ENCODE results near the gene GRIN3B. TPM values are rescaled to one million over a fixed set of nuclear protein-coding genes. Genes with fewer than 3 reads are reported as not detected.

Gene GRIN3B
- total and polyA plus RNA-seq, 9 donors, result 0.11 to 0.58 (median 0.30) TPM; not detected in 1

DNA sequence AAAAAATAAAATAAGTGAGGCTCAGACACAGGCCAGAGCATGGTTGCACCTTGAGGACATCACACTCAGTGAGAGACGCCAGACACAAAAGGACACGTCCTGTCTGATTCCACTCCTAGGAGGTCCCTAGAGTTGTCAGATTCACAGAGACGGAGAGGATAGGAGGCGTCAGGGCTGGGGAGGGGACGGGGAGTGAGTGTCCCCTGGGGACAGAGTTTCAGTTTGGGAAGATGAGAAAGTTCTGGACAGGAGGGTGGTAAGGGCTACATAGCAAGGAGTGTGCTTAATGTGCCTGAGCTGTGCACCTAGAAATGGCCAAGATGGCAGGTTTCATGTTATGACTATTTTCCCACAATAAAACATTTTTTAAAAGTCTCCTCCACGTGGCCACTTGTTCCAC is 2.2 kb upstream of the GRIN3B start:
- no peak for DNase-seq

GRCh38 chr19:999379-999719 is 870 bp upstream of the GRIN3B start:
- Histone ChIP-seq H3K36me3 (ENCODE audit: control insufficient read depth, insufficient read depth, low read length) (peaks cover 6% of the 10 kb centered on the region), H3K4me3 (ENCODE audit: low read length) (no peak overlapping the region), H3K27me3 (ENCODE audit: control insufficient read depth, insufficient read depth, low read length) (peaks cover 77% of the 10 kb centered on the region), H3K27ac (ENCODE audit: low read length) (no peak overlapping the region), H3K9me3 (replicated peaks; ENCODE audit: control insufficient read depth, low read depth, low read length) (no peaks in the 10 kb centered on the region), H3K4me1 (ENCODE audit: control insufficient read depth, insufficient read depth, low read length) (peaks cover 28% of the 10 kb centered on the region)
- DNase-seq, result no peak
- 31% methylated on average over 2 of the region's 3 CpGs for WGBS (ENCODE audit: insufficient coverage)

More for the DNA sequence above, 2.2 kb upstream of the GRIN3B start:
- Histone ChIP-seq H3K9me3 (replicated peaks; ENCODE audit: control insufficient read depth, low read depth, low read length) (no peaks in the 10 kb centered on the region), H3K27me3 (ENCODE audit: control insufficient read depth, insufficient read depth, low read length) (peaks cover 77% of the 10 kb centered on the region), H3K36me3 (ENCODE audit: control insufficient read depth, insufficient read depth, low read length) (peaks cover 17% of the 10 kb centered on the region), H3K4me1 (ENCODE audit: control insufficient read depth, insufficient read depth, low read length) (peaks cover 28% of the 10 kb centered on the region), H3K4me3 (ENCODE audit: low read length) (no peak overlapping the region), H3K27ac (ENCODE audit: low read length) (no peak overlapping the region)
- WGBS (ENCODE audit: insufficient coverage), result 15% methylated on average over 5 of the region's 6 CpGs

GRCh38 chr19:1000591-1001537 is 645 bp downstream of the GRIN3B start:
- Histone ChIP-seq H3K9me3 (replicated peaks; ENCODE audit: control insufficient read depth, low read depth, low read length) (no peaks in the 10 kb centered on the region), H3K27ac (ENCODE audit: low read length) (no peak overlapping the region), H3K36me3 (ENCODE audit: control insufficient read depth, insufficient read depth, low read length) (no peaks in the 10 kb centered on the region), H3K4me1 (ENCODE audit: control insufficient read depth, insufficient read depth, low read length) (peaks cover 17% of the 10 kb centered on the region), H3K27me3 (ENCODE audit: control insufficient read depth, insufficient read depth, low read length) (peaks cover 67% of the 10 kb centered on the region), H3K4me3 (ENCODE audit: low read length) (no peak overlapping the region)
- WGBS (ENCODE audit: insufficient coverage), result 2% methylated on average over 71 of the region's 73 CpGs
- no peak for DNase-seq

DNA sequence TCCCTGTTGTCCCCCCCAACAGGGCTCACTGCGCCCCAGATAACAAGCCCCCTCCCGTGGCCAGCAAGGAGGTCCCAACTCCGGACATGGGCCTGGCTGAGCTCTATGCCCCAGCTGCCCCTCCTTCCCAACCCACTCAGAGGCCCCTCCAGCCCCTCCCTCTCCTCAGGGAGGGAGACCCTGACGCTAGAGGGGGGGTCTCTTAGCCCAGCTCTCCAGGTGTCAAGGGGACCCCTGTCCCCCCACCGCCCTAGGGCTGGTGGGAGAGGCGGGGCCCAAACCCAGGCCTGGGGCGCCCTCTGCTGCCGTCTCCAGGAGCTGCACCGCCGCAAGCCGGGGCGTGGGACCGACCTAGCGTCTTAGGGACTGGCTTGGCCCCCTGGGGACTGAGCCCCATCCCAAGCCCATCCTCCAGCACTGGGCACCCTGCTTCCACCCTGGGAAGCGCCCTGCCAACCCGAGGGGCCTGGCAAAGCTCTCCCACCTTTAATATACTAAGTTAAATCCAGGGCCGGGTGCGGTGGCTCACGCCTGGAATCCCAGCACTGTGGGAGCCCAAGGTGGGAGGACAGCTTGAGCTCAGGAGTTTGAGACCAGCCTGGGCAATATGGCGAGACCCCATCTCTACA is 1.4 kb downstream of the GRIN3B start:
- 1% methylated on average over 14 of the region's 20 CpGs for WGBS (ENCODE audit: insufficient coverage)
- no peaks in the 10 kb centered on the region for H3K9me3 ChIP-seq (replicated peaks; ENCODE audit: control insufficient read depth, low read depth, low read length)
- H3K27ac ChIP-seq (ENCODE audit: low read length), result no peak overlapping the region
- peaks cover 9% of the 10 kb centered on the region for H3K4me1 ChIP-seq (ENCODE audit: control insufficient read depth, insufficient read depth, low read length)
- no peak overlapping the region for H3K4me3 ChIP-seq (ENCODE audit: low read length)
- no peak for DNase-seq
- peaks cover 59% of the 10 kb centered on the region for H3K27me3 ChIP-seq (ENCODE audit: control insufficient read depth, insufficient read depth, low read length)
- no peaks in the 10 kb centered on the region for H3K36me3 ChIP-seq (ENCODE audit: control insufficient read depth, insufficient read depth, low read length)

- 83% methylated on average over 4 of the region's 4 CpGs for WGBS (ENCODE audit: insufficient coverage)
- peaks cover 9% of the 10 kb centered on the region for H3K4me1 ChIP-seq (ENCODE audit: control insufficient read depth, insufficient read depth, low read length)
Measured at GRCh38 chr19:1002600-1002999, 2.4 kb downstream of the GRIN3B start.

DNA sequence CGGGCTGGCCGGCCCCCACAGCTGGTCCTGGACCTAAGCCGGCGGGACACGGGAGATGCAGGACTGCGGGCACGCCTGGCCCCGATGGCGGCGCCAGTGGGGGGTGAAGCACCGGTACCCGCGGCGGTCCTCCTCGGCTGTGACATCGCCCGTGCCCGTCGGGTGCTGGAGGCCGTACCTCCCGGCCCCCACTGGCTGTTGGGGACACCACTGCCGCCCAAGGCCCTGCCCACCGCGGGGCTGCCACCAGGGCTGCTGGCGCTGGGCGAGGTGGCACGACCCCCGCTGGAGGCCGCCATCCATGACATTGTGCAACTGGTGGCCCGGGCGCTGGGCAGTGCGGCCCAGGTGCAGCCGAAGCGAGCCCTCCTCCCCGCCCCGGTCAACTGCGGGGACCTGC is 3.1 kb downstream of the GRIN3B start:
- DNase-seq, result no peak
- H3K27ac ChIP-seq (ENCODE audit: low read length), result no peak overlapping the region
- H3K4me1 ChIP-seq (ENCODE audit: control insufficient read depth, insufficient read depth, low read length), result peaks cover 9% of the 10 kb centered on the region
- no peaks in the 10 kb centered on the region for H3K36me3 ChIP-seq (ENCODE audit: control insufficient read depth, insufficient read depth, low read length)
- 91% methylated on average over 37 of the region's 37 CpGs for WGBS (ENCODE audit: insufficient coverage)
- peaks cover 43% of the 10 kb centered on the region for H3K27me3 ChIP-seq (ENCODE audit: control insufficient read depth, insufficient read depth, low read length)
- no peak overlapping the region for H3K4me3 ChIP-seq (ENCODE audit: low read length)
- no peaks in the 10 kb centered on the region for H3K9me3 ChIP-seq (replicated peaks; ENCODE audit: control insufficient read depth, low read depth, low read length)

More at GRCh38 chr19:1002600-1002999, 2.4 kb downstream of the GRIN3B start:
- peaks cover 49% of the 10 kb centered on the region for H3K27me3 ChIP-seq (ENCODE audit: control insufficient read depth, insufficient read depth, low read length)
- H3K9me3 ChIP-seq (replicated peaks; ENCODE audit: control insufficient read depth, low read depth, low read length), result no peaks in the 10 kb centered on the region
- DNase-seq, result no peak
- H3K27ac ChIP-seq (ENCODE audit: low read length), result no peak overlapping the region
- H3K4me3 ChIP-seq (ENCODE audit: low read length), result no peak overlapping the region
- no peaks in the 10 kb centered on the region for H3K36me3 ChIP-seq (ENCODE audit: control insufficient read depth, insufficient read depth, low read length)

- no peak overlapping the region for H3K27ac ChIP-seq (ENCODE audit: low read length)
- DNase-seq, result no peak
- H3K27me3 ChIP-seq (ENCODE audit: control insufficient read depth, insufficient read depth, low read length), result peaks cover 32% of the 10 kb centered on the region
- H3K4me3 ChIP-seq (ENCODE audit: low read length), result no peak overlapping the region
- no peaks in the 10 kb centered on the region for H3K9me3 ChIP-seq (replicated peaks; ENCODE audit: control insufficient read depth, low read depth, low read length)
- peaks cover 9% of the 10 kb centered on the region for H3K4me1 ChIP-seq (ENCODE audit: control insufficient read depth, insufficient read depth, low read length)
- WGBS (ENCODE audit: insufficient coverage), result 69% methylated on average over 31 of the region's 32 CpGs
- H3K36me3 ChIP-seq (ENCODE audit: control insufficient read depth, insufficient read depth, low read length), result no peaks in the 10 kb centered on the region
Measured at GRCh38 chr19:1004204-1004802, 4.1 kb downstream of the GRIN3B start.

DNA sequence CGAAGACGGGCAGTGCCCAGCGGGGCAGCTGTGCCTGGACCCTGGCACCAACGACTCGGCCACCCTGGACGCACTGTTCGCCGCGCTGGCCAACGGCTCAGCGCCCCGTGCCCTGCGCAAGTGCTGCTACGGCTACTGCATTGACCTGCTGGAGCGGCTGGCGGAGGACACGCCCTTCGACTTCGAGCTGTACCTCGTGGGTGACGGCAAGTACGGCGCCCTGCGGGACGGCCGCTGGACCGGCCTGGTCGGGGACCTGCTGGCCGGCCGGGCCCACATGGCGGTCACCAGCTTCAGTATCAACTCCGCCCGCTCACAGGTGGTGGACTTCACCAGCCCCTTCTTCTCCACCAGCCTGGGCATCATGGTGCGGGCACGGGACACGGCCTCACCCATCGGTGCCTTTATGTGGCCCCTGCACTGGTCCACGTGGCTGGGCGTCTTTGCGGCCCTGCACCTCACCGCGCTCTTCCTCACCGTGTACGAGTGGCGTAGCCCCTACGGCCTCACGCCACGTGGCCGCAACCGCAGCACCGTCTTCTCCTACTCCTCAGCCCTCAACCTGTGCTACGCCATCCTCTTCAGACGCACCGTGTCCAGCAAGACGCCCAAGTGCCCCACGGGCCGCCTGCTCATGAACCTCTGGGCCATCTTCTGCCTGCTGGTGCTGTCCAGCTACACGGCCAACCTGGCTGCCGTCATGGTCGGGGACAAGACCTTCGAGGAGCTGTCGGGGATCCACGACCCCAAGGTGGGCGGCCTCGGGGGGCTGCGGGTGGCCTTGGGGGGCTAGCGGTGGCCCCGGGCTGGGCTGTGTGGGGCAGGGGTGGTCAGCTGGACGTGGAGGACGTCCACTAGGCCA is 4.8 kb downstream of the GRIN3B start:
- no peak for DNase-seq
- Histone ChIP-seq H3K27ac (ENCODE audit: low read length) (no peak overlapping the region), H3K9me3 (replicated peaks; ENCODE audit: control insufficient read depth, low read depth, low read length) (no peaks in the 10 kb centered on the region), H3K36me3 (ENCODE audit: control insufficient read depth, insufficient read depth, low read length) (peaks cover 7% of the 10 kb centered on the region), H3K27me3 (ENCODE audit: control insufficient read depth, insufficient read depth, low read length) (peaks cover 25% of the 10 kb centered on the region), H3K4me3 (ENCODE audit: low read length) (no peak overlapping the region), H3K4me1 (ENCODE audit: control insufficient read depth, insufficient read depth, low read length) (peaks cover 16% of the 10 kb centered on the region)
- 91% methylated on average over 64 of the region's 70 CpGs for WGBS (ENCODE audit: insufficient coverage)

DNA sequence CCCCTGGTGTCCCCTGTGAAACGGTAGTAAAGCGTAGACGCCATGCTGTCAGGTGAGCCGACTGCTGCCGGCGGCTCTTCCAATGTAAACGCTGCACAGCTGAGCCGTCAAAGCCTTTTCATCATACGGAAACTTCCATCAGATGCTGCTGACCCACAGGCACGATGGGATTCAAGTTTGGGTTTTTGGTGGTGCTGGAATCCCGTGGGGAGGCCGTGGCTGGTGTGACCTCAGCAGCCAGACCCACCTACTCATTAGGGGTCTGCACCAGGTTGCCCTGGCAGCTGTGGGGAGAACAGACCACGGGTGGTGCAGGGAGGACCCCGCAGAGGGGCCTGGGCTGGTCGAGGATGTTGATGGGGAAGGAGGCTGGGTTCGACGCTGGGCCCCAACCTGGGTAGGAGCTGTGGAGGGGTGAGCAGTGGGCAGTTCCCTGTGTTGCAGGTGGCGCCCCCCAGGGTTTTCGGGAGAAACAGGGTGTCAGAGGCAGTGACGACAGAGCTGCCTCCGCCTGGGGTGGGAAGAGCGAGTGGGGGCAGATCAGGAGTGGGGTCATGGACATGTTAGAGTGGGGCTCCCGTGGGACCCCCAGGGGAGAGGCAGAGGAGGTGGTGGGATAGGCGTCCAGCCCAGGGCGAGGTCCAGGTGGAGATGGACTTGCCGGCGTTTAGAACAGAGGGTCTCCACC is 6.6 kb downstream of the GRIN3B start:
- H3K36me3 ChIP-seq (ENCODE audit: control insufficient read depth, insufficient read depth, low read length), result peaks cover 21% of the 10 kb centered on the region
- H3K9me3 ChIP-seq (replicated peaks; ENCODE audit: control insufficient read depth, low read depth, low read length), result no peaks in the 10 kb centered on the region
- WGBS (ENCODE audit: insufficient coverage), result 79% methylated on average over 20 of the region's 27 CpGs
- no peak overlapping the region for H3K27ac ChIP-seq (ENCODE audit: low read length)
- peaks cover 11% of the 10 kb centered on the region for H3K4me1 ChIP-seq (ENCODE audit: control insufficient read depth, insufficient read depth, low read length)
- H3K4me3 ChIP-seq (ENCODE audit: low read length), result no peak overlapping the region
- DNase-seq, result no peak
- H3K27me3 ChIP-seq (ENCODE audit: control insufficient read depth, insufficient read depth, low read length), result peaks cover 12% of the 10 kb centered on the region

Data from muscle of leg (tissue), 11 donors.